Midbrain (tissue), 1 donor: ENCODE measurements around the gene ST7L.

Experiments used
- DNase-seq: peaks from one replicate; lab custom pipeline; 2025; lab: John Stamatoyannopoulos, UW

The ST7L gene

DNA sequence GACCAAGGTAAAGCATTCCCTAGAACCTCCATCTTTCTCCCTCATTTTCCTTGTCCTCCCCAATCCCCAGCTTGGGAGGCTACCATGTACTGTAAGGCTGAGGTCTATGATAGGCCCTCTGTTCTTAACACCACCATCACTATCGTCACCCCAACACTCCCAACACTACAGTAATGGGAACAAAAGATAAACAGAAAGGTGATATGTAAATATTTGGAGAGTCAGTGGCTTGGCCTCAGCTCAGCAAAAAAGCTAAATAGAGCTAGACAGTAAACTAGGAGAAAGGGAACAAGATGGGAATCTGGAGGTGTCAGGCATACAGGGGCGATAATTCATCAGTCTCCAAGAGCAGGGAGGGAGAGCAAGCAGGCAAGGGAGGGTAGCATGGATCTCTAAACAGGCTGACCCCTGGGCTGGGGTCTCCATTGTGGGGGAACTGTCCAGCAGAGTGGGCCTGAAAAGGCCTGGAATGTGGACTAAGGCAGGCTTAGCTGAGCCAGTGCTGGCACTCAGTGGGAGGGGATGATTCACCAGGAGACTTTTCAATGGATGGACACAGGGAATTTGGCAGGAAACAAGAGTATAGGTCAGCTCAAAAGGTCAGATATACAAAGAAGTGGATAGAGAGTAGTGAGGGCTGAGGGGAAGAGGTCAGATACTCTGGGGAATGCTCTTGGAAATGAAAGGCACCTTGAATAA, 103.5 kb downstream of the ST7L start:
- DNase-seq: no peak

DNA sequence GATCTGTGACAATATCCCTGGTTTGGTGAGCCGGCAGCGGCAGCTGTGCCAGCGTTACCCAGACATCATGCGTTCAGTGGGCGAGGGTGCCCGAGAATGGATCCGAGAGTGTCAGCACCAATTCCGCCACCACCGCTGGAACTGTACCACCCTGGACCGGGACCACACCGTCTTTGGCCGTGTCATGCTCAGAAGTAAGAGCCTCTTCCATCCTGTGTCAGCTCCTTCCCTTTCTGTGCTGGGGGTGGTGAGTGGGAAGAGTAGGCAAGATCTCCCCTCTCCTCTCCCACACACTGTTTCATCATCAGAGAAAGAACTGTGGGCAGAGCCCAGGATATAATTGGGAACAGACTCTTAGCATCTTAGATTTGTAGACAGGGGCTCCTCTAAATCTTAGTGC, 104.0 kb downstream of the ST7L start:
- no peak for DNase-seq

DNA sequence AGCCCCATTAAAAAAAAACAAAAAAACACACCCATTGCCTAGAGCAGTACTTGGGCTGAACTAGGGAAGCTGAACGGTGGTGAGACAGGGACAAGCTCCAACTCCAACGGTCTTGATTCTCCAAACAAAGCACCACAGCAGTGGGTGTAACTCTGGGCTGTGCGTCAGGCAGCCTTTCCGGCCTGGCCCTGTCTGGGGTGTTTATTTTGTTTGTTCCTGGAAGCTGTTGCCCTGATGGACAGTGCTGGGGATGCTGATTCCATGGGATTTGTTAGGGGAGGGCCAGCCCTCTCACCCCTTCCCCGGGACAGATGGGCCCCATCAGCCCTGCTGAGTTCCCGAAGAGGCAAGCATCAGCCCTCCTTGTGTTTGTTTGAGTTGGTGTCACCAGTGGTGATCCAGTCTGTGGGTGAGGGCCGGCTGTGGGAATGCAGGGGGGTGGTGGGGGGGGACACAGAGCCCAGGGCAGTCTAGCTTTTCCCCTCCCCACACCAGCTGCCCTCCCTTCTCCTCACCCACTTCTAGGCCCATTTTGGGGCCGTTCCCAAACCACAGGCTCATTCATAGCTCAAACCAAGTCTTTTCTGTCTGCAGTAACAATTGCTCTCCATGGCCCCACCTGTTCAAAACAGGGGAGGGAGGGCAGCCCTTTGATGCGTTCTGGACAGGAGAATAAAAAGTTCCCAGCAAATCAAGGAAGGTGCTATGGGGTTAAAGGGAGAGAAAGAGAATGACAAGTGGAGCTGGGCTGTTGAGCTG, 105.7 kb downstream of the ST7L start:
- no peak for DNase-seq

DNA sequence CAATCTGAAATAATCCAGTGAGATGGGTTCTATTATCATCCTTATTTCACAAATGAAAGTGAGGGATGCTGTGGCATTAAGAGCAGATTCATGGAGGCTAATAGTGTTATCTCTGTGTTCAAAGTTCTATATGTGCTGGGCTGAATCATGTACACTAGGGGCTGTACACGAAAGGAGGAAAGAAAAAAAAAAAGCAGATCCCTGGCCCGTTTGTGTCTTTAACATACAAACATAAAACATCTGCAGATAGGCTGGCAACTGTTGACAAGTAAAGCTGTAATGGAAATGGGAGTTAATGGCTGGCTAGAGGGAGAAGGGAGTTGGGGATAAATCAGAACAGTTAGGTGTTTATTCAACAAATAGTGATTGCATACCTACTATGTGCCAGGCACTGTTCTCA, 107.0 kb downstream of the ST7L start:
- no peak for DNase-seq

DNA sequence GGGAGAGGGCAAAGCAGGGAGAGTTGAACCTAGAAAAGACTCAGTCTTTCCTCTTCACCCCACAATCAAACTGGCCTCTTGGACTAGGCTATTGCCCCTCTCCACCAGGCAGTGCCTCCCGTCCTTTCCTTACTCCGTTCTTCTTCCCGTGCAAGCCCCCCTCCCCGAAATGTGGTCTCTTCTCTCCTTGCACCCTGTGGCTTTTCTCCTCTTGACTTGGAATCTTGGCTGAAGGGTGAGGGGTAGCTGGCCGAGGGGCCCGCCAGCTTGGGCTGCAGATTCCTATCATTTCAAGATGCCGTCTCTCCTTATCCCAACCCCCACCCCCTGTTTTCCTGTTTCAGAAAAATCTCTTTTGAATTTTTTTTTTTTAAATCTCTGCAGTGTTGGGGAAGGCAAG, 108.6 kb downstream of the ST7L start:
- no peak for DNase-seq

DNA sequence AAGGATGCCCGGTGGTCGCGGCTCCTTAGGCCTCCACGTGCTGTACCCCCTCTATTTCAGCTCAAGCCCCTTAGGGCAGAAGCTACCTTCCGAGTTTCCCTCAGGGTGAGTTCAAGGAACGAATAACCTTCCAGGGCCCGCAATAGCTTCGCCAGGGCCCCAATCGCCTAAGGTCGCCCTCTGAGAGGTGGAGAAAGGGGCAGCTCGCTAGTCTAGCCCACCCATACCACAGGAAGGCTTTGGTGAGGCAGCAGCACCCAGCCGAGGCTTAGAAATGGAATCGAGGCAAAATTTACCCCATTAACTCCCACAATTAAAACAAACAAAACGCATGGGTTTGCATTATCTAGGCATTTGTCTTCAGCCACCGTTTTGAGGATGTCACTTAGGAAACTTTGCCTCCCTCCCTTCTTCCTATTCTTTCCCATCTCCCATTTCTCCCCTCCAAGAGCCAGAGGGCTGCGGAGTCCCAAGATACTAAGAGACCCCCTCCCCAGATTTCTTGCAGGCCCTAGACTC, 109.2 kb downstream of the ST7L start:
- no peak for DNase-seq

DNA sequence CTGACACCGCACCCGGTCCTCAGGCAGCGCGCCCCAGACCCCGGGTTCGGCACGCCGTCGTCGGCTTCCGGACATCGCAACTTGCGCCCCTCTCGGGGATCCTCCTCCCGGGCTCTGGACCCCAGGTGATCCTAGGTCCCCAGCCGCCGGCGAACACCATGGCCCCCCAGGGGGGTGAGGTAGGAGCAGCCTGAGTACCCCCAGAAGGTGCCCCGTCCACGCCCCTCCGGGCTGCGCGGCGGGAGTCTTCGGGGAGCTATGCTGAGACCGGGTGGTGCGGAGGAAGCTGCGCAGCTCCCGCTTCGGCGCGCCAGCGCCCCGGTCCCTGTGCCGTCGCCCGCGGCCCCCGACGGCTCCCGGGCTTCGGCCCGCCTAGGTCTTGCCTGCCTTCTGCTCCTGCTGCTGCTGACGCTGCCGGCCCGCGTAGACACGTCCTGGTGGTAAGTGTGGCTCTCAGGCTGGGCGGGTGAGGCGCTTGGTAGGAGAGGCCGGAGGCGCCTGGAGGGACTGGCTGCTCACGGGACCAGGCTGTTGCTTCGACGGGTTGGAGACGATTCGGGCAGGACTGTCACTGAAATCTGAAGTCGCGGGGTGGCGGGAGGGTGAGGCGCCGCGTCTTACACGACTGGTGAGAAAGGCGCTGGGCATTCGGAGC, 109.8 kb downstream of the ST7L start:
- no peak for DNase-seq

DNA sequence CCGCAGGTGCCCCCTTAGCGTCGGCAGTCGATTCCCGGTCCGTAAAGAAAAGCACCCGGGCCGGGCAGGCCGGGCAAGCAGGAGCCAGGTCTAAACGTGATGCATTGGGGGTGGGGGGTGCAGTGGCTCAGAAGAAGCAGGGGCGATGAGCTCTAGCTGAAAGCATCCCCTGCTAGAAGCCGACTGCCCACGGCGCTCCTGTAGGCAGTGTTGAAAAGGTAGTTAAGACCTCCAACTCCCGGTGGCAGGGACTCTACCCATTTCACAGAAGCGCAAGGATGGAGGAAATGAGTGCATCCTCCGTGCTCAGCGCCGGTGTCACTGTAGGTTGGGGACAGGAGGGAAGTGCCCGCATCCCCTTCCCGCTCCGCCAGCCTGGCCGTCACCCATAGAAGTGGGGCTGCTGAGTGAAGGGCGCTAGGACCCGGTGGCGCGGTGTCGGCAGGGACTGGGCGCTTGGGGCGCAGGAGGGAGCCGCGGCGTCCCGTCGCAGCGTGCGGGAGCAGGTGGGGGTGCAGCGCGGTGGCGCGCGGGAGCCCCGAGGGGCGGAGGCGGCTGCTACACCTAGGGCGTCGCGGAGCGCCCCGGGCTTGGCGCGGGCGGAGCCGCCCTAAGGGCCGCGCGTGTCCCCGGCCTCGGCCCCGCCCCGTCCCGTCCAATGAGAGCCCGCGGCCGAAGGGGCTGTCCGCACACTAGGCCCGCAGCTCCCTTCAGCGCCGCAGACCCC, 110.5 kb downstream of the ST7L start, which contains the start of gene WNT2B:
Gene WNT2B, plus strand, starts transcription at position 688 of the 727 bp plus-strand sequence. CDS start 298 bp downstream, outside the sequence.
- peak; percentile 4 for DNase-seq

DNA sequence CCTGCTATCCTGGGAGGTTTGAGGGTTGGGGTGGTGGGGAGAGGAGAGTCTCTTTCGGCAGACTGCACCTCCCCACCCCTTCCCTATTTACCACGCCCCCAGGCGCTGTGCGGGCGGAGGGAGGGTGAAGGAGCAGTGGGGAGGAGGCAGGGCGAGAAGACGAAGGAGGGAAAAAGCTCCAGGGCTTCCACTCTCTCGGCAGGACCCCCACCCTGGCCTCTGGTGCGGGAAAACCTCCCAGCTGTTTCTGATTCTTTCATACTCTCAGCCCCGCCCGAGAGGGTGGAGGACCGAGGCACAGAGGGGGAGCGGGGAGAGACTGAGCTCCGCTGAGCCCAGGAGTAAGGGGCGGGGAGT, 111.0 kb downstream of the ST7L start:
- DNase-seq: no peak

DNA sequence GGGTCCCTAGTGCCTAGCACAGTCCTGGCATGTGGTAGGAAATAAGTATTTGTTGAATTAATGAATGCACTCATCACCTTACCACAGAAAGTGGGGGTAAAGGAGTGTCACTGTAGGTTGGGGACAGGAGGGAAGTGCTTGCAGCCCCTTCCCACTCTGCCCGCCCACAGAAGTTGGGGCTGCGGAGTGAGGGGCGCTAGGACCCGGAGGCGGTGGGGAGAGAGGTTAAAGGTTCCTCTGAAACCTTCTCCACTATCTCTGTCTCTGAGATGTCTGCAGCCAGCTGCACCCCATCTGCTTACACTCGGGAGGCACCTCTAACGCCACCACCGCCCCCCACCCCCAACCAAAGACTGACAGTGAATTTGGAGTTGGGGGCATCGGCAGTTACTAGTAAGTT, 111.6 kb downstream of the ST7L start:
- DNase-seq: no peak

DNA sequence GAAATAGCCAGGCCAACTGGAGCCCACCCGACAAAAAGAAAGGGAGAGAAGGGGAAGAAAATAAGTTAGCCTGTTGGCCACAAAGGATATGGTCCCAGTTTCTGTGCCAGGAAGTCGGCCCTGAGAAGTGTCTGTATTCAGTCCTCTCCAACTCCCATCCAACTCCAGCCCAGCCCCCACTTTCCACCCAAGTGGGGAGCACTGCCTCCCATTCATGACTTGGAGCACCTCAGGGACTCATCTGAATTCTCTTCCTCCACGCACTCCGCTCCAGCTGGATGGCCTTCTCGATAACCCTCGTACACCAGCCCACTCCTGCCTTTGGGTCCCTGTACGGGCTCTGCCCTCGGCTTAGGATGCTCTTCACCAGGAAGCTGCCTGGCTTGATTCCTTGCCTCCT, 112.2 kb downstream of the ST7L start:
- DNase-seq: no peak

DNA sequence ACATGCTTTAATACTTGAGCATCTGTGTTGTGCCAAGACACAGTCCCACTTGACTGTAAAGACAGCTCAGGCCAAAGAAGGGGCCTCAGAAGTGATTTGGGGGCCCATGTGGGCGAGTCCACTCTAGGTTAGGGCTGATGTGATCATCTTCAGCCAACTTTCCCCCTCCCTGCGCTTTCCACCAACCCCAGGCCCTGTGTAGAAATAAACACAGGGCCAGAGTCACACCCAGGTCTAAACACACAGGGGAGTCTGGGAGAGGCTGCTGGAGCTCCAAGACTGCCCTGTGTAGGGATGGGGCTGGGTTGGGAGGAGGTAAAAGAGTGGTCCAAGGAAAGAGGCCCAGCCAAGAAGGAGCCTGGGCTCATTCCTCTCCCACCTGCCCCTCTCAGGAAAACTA, 112.6 kb downstream of the ST7L start:
- DNase-seq: no peak

DNA sequence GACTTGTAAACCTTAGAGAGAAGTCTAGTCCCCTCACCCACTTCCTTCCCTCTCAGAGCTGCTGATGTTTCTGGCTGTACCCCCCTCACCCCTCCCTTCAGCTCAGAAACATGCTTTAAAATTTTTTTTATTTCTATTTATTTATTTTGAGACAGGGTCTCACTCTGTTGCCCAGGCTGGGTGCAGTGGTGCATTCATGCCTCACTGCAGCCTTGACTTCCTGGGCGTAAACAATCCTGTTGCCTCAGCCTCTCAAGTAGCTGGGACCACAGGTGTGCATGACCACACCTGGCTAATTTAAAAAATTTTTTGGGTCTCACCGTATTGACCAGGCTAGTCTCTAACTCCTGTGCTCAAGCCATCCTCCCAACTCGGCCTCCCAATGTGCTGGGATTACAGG, 113.1 kb downstream of the ST7L start:
- DNase-seq: no peak

DNA sequence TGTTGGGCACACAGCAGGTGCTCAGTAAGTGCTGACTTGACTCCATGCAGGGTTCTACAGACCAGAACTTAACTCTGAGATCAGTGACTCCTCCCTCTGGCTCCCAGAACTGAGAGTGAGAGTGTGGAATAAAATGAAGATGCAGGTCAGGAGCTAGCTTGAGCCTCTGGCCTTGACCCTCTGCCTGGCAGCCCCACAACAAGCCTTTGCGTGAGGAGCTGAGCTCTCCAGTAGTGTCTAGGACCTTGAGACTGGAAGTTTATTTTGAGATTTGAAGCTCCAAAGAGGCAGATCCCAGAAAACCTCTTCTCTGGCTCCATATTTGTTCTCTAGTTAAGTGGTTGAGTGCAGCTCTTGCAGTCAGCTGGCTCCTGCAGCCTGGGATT, 113.5 kb downstream of the ST7L start:
- DNase-seq: no peak

DNA sequence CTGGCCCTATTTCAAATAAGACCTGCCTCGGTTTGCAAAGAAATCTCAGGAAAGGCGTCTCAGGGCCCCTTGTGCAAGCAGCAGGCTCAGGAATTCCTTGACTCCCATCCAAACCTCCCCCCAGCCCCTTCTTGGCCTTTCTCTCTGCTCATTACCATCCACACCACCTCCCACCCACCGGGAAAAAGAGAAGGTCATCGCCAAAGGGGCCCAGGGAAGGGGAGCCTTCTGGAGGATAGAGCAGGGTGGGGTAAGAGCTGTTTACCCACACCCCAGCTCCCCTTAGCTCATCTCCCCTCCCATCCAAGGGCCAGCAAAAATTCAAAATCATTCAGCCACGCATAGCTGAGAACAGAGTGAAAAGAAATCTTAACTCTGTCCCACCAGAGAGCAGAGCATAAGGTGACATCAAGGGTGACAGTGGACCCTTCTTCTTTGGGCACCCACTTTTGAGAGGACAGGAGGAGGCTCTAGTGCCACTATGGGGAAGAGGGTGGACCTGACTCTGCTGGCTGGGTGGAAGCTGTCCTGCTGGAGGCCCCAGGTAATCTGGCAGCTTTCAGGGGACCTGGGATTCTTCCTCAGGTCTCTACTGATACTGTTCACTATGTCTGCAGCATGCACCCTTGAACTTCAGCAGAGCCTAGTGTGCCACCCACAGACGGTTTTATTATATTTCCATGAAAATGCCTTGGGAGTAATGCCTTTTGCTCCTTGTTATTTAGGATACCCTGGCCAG, 114.1 kb downstream of the ST7L start:
- DNase-seq: no peak

DNA sequence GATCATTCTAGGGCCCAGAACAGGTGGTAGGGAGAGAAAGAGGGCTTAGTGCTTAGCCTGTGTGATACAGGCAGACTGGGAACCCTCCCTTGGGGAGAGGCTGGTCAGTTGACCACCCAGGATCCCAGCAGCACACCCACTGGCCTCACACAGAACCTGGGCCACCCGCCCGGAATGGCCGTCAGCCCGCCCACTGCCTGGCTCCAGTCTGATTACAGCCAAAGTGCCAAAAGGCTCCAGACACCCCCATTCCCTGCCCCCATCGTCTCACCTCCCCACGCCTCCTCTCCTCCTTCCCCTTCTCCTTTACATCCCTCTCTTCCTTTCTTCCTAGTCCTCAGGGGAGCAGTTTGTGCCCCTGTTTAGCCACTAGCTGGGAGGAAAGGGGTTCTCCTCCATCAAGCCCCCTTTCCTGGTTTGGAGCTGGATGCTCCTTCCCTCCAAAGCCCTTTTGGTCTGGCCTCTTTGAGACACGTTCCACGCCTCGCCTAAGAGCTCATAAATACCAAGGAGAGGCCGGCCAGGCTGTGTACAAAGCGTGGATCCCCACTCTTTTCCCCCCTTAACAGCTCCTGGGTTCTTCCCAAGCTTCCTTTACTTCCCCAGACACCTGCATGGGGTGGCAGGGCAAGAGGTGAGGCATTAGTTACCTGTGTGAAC, 114.8 kb downstream of the ST7L start:
- no peak for DNase-seq

DNA sequence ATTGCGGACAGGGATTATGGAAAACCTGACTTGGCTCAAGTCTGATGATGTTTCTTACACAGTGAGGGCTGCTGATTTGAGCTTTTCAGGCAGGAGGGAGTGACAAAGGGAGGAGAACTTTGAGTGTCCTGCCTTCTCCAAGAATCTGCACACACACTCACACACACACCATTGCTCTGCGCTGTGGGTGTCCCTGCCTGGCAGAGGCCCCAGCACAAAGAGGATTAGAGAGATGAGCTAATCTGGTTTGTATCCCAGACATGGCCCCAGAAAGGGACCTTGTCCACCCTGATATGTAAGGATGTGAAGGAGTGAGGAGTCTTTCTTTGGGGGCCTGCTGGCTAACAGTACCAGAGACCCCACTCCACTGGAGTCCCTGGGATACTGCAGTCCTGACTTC, 116.1 kb downstream of the ST7L start:
- DNase-seq: peak; percentile 3

DNA sequence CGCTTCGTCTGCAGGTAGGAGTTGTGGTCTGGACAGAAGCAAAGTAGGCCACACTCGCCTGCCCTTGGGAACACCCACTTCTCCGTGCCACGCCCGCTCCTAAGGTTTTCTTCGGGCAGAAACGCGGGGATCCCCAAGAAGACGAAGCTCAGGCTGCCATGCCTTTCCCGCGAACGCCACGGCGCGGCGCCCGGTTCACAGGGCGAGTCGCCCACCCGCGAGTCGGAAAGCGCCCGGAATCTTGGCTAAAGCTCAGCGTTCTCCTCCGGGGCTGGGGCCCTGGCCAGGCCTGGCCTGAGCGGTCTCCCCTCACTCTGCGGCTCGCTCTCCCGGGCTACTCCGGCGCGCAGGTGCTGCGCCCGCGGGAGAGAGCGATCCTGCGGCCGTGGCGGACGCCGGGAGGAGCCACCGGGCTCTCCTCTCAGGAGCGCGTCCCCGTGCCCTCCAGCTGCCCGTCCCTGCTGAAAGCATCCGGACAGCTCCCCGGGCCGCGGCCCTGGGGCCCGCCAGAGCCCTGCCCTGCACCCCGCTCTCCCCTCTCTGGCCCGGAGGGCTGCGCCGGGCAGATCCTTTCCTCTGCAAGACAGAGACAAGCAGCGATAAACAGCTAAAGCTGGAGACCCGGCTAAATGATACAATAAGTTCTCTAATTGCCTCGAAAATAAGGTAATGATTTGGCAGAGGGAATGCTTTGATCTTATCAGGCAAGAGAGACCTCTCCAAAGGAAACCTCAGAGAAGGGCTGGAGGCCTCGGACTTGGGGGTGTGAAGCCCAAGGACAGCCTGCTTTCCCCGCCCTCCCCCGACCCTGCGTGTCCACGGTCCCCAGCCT, 116.9 kb downstream of the ST7L start:
- DNase-seq: peak; percentile 81

DNA sequence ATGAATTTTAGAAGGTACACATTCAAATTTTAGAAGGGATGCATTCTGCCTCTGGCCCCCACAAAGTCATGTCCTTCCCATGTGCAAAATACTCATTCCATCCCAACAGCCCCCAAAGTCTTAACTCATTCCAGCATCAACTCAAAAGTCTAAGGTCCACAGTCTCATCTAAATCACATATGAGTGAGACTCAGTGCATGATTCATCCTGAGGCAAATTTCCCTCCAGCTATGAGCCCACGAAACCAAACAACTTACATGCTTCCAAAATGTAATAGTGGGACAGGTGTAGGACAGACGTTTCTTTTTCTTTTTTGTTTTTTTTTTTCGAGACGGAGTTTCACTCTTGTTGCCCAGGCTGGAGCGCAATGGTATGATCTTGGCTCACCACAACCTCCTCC, 122.7 kb downstream of the ST7L start:
- no peak for DNase-seq

DNA sequence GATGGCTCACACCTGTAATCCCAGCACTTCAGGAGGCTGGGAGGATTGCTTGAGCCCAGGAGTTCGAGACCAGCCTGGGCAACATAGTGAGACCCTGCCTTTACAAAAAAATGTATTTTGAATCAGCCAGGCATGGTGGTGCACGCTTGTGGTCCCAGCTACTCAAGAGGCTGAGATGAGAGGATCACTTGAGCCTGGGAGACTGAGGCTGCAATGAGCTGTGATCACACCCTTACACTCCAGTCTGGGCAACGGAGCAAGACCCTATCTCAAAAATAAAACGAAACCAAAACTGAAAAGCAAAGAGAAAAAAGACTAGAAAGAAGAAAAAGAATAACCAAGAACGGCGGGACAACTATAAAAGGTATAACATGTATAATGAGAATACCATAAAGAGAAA, 125.6 kb downstream of the ST7L start:
- no peak for DNase-seq
